IPS DF 19.7 (cell line): ENCODE data around the gene ABCA7.

Experiments
- DNase-seq: peaks from one replicate; pipeline ENCODE4 v3.0.0-alpha.2; 2013; ENCODE audit warnings: low read depth, low spot score

Gene ABCA7

GRCh38 chr19:1038978-1039645 is 795 bp upstream of the ABCA7 start:
- DNase-seq, result no peak

- peak; percentile 94 for DNase-seq
Observed at GRCh38 chr19:1040476-1041271, 767 bp downstream of the ABCA7 start.

GRCh38 chr19:1041272-1041834 is 1.4 kb downstream of the ABCA7 start:
- DNase-seq, result no peak

- no peak for DNase-seq
Observed at GRCh38 chr19:1041835-1042685, 2.2 kb downstream of the ABCA7 start.

- DNase-seq, result no peak
Observed at GRCh38 chr19:1042689-1043511, 3.0 kb downstream of the ABCA7 start.

GRCh38 chr19:1045247-1045603 is 5.3 kb downstream of the ABCA7 start:
- no peak for DNase-seq

GRCh38 chr19:1046117-1046626 is 6.3 kb downstream of the ABCA7 start:
- no peak for DNase-seq

- no peak for DNase-seq
Observed at GRCh38 chr19:1046836-1047695, 7.2 kb downstream of the ABCA7 start.

GRCh38 chr19:1047696-1048147 is 7.8 kb downstream of the ABCA7 start:
- no peak for DNase-seq

- DNase-seq, result no peak
Observed at GRCh38 chr19:1049106-1049505, 9.2 kb downstream of the ABCA7 start.

- no peak for DNase-seq
Observed at GRCh38 chr19:1049800-1050199, 9.9 kb downstream of the ABCA7 start.

GRCh38 chr19:1050989-1051788 is 11.3 kb downstream of the ABCA7 start:
- no peak for DNase-seq

- no peak for DNase-seq
Observed at GRCh38 chr19:1051791-1052190, 11.9 kb downstream of the ABCA7 start.

- no peak for DNase-seq
Observed at GRCh38 chr19:1052349-1052975, 12.6 kb downstream of the ABCA7 start.

GRCh38 chr19:1053176-1054101 is 13.5 kb downstream of the ABCA7 start:
- DNase-seq, result no peak

- DNase-seq, result no peak
Observed at GRCh38 chr19:1054102-1055027, 14.5 kb downstream of the ABCA7 start.
